PC-9 (cell line): ENCODE results near the gene EHBP1L1. TPM values are rescaled to one million over a fixed set of nuclear protein-coding genes. Genes with fewer than 3 reads are reported as not detected.

Source experiments
- BruUV-seq: library from RNA; stranded (reverse); fragments of 400-500 nt; replicated peaks from 2 replicates; lab custom pipeline; 2021; lab: Mats Ljungman, UMichigan
- CTCF ChIA-PET: fragments of 300-600 bp; sonication (Branson Sonifier 250); formaldehyde crosslinking; loops from one replicate; lab custom pipeline; 2022; ENCODE audit warnings: antibody characterized with exemption; lab: Charles Lee
- POLR2A ChIA-PET: fragments of 300-600 bp; sonication (Branson Sonifier 250); formaldehyde crosslinking; loops from one replicate; lab custom pipeline; 2022; ENCODE audit warnings: antibody characterized with exemption; ENCODE audit not compliant: unreplicated experiment; lab: Charles Lee
- DNase-seq, 2 experiments: peaks; one replicate each; pipeline versions ENCODE4 v3.0.0 to v3.0.0-alpha.2; 2015 to 2022; ENCODE audit warnings: mixed read lengths in 1 of 2
- H2AFZ ChIP-seq: fragments of 200-600 bp; sonication (generic); 2 replicates; pipeline ENCODE4 v1.8.1; 2017; ENCODE audit warnings: antibody characterized with exemption
- H3F3A ChIP-seq: fragments of 200-600 bp; sonication (generic); 2 replicates; pipeline ENCODE4 v1.8.1; 2017; ENCODE audit warnings: antibody characterized with exemption, mild to moderate bottlenecking, low read depth; ENCODE audit not compliant: insufficient read depth
- H3K27ac ChIP-seq: fragments of 200-600 bp; sonication (generic); 2 replicates; pipeline ENCODE4 v1.6.1; 2016; ENCODE audit warnings: mixed run types
- H3K27me3 ChIP-seq: fragments of 200-600 bp; sonication (generic); 2 replicates; pipeline ENCODE4 v1.6.1; 2016; ENCODE audit warnings: low read depth, mixed run types; ENCODE audit not compliant: insufficient read depth
- H3K36me3 ChIP-seq: fragments of 200-600 bp; sonication (generic); 2 replicates; pipeline ENCODE4 v1.6.1; 2016; ENCODE audit warnings: low read depth, mixed run types
- H3K4me1 ChIP-seq: fragments of 200-600 bp; sonication (generic); replicated peaks from 2 replicates; pipeline ENCODE4 v1.6.1; 2016; ENCODE audit warnings: mixed run types; ENCODE audit not compliant: insufficient read depth
- H3K4me2 ChIP-seq: fragments of 200-600 bp; sonication (generic); 2 replicates; pipeline ENCODE4 v1.6.1; 2017; ENCODE audit warnings: mixed run types
- H3K4me3 ChIP-seq: fragments of 200-600 bp; sonication (generic); 2 replicates; pipeline ENCODE4 v1.6.1; 2016; ENCODE audit warnings: mixed run types
- H3K79me2 ChIP-seq: fragments of 200-600 bp; sonication (generic); 2 replicates; pipeline ENCODE4 v1.6.1; 2017; ENCODE audit warnings: low read depth, mixed run types
- H3K9me2 ChIP-seq: fragments of 200-600 bp; sonication (generic); 2 replicates; pipeline ENCODE4 v1.8.1; 2017; ENCODE audit warnings: mild to moderate bottlenecking; ENCODE audit not compliant: insufficient read depth
- H3K9me3 ChIP-seq: fragments of 200-600 bp; sonication (generic); 2 replicates; pipeline ENCODE4 v1.8.1; 2016; ENCODE audit warnings: low read depth; ENCODE audit not compliant: insufficient read depth
- H4K20me1 ChIP-seq: fragments of 200-600 bp; sonication (generic); 2 replicates; pipeline ENCODE4 v1.8.1; 2017; ENCODE audit not compliant: insufficient read depth
- CTCF ChIP-seq: fragments of 200-600 bp; sonication (generic); conservative IDR thresholded peaks from 2 replicates; pipeline ENCODE4 v1.6.1; 2017; ENCODE audit warnings: mixed run types, antibody characterized with exemption, mild to moderate bottlenecking, moderate library complexity
- EZH2 ChIP-seq: fragments of 200-600 bp; sonication (generic); IDR thresholded peaks from 2 replicates; pipeline ENCODE4 v1.8.0; 2017; ENCODE audit warnings: antibody characterized with exemption, low read depth
- intact Hi-C: fragments of 100-400 bp; cut with micrococcal nuclease; formaldehyde crosslinking; loops from one replicate; pipeline ENCODE4 v1.10.0; 2022; ENCODE audit not compliant: unreplicated experiment
- total RNA-seq: library from RNA; stranded (reverse); gene quantifications from 2 replicates; pipeline ENCODE4 v1.2.3, GENCODE V29; 2021

The EHBP1L1 gene
- total RNA-seq, 1 experiment from 2014 or later = 123 TPM

- Histone ChIP-seq H2AFZ (no peak overlapping the region), H4K20me1 (peaks cover 22% of the 10 kb centered on the region), H3F3A (peaks cover 81% of the 10 kb centered on the region), H3K4me3 (no peak overlapping the region), H3K79me2 (no peaks in the 10 kb centered on the region), H3K4me1 (peaks cover 17% of the 10 kb centered on the region), H3K27ac (no peak overlapping the region), H3K36me3 (peaks cover 10% of the 10 kb centered on the region), H3K4me2 (no peak overlapping the region), H3K9me3 (no peaks in the 10 kb centered on the region), H3K9me2 (no peaks in the 10 kb centered on the region), H3K27me3 (no peaks in the 10 kb centered on the region)
- ChIA-PET CTCF (interaction anchor here (0.6 to 2.4 kb wide), 3 partner anchors 32 to 180 kb away, joined by 4 to 25 read pairs (median 4); partner anchors contain the start of genes FAM89B and ZNRD2), POLR2A (interaction anchor here (0.5 to 0.6 kb wide), 2 partner anchors 32 to 33 kb away, joined by 3 to 14 read pairs; partner anchors contain the start of gene FAM89B)
- TF ChIP-seq CTCF (no peak), EZH2 (no peak)
- intact Hi-C loops = loop anchor here (1.0 kb wide), 2 partner anchors 15 to 75 kb away; partner anchors contain the start of genes PCNX3 and SCYL1
- BruUV-seq = no TSS peak
- DNase-seq = no peak
Observed at GRCh38 chr11:65539744-65540289, 36.0 kb upstream of the EHBP1L1 start.

DNA sequence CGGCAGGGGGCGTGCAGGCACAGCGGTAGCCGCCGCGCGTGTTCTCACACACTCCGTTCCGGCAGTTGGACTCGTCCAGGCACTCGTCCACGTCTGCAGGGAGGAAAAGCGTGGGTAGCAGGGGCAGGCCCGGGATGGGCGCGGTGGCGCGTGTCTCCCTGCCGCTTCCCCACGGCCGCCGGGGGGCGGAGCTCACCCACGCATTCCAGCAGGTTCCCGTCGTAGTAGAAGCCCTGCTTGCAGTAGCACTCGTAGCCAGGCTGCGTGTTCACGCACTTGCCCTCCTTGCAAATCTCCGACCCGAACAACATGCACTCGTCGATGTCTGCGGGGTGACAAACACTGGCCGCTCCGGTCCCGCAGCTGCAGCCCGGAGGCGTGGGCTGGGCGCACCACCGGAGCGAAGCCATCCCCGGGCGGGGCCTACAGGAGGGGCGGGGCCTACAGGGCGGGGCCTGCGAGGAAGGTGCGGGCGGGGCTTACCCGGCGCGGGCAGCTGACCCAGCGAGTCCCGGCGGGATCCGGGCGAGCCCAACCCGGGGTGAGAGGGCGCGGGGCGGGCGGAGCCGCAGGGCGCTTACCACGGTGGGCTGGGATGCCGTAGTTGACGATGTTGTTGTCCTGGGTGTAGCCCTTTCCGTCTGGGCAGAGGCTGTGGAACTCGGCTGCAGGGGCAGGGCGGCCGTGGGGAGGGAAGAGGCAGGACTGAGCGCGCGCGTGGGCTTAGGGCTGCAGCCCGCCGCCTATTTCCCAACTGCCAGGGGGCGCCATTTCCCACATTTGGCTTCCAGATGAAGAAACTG is 35.4 kb upstream of the EHBP1L1 start:
- TF ChIP-seq CTCF (peak; percentile 95), EZH2 (no peak)
- no TSS peak for BruUV-seq

More for the DNA sequence above, 35.4 kb upstream of the EHBP1L1 start:
- intact Hi-C loops = loop anchor here (1.0 kb wide), 4 partner anchors 15 to 75 kb away; partner anchors contain the start of genes PCNX3, SCYL1 and ZNRD2
- ChIA-PET POLR2A (interaction anchor here (0.5 to 1.3 kb wide), 4 partner anchors 32 to 169 kb away, joined by 3 to 14 read pairs (median 4); partner anchors contain the start of gene FAM89B), CTCF (interaction anchor here (0.6 to 2.4 kb wide), 7 partner anchors 15 to 210 kb away, joined by 3 to 25 read pairs (median 4); partner anchors contain the start of genes FAM89B and ZNRD2)
- no peak overlapping the region for H3K27ac ChIP-seq
- H4K20me1 ChIP-seq = peaks cover 22% of the 10 kb centered on the region
- peaks cover 15% of the 10 kb centered on the region for H3K36me3 ChIP-seq
- H3K4me3 ChIP-seq = peak overlapping the region; percentile 46; the same call in 1 of the 2 replicates
- no peaks in the 10 kb centered on the region for H3K79me2 ChIP-seq
- peaks cover 86% of the 10 kb centered on the region for H3F3A ChIP-seq
- peaks cover 17% of the 10 kb centered on the region for H3K4me1 ChIP-seq
- peak; percentile 66 to 90 for DNase-seq
- H3K27me3 ChIP-seq = no peaks in the 10 kb centered on the region
- H2AFZ ChIP-seq = no peak overlapping the region
- peak overlapping the region; percentile 69 for H3K4me2 ChIP-seq
- H3K9me2 ChIP-seq = no peaks in the 10 kb centered on the region
- H3K9me3 ChIP-seq = no peaks in the 10 kb centered on the region
